ENCODE measurements around the gene KCNQ1.

Gene KCNQ1

DNA sequence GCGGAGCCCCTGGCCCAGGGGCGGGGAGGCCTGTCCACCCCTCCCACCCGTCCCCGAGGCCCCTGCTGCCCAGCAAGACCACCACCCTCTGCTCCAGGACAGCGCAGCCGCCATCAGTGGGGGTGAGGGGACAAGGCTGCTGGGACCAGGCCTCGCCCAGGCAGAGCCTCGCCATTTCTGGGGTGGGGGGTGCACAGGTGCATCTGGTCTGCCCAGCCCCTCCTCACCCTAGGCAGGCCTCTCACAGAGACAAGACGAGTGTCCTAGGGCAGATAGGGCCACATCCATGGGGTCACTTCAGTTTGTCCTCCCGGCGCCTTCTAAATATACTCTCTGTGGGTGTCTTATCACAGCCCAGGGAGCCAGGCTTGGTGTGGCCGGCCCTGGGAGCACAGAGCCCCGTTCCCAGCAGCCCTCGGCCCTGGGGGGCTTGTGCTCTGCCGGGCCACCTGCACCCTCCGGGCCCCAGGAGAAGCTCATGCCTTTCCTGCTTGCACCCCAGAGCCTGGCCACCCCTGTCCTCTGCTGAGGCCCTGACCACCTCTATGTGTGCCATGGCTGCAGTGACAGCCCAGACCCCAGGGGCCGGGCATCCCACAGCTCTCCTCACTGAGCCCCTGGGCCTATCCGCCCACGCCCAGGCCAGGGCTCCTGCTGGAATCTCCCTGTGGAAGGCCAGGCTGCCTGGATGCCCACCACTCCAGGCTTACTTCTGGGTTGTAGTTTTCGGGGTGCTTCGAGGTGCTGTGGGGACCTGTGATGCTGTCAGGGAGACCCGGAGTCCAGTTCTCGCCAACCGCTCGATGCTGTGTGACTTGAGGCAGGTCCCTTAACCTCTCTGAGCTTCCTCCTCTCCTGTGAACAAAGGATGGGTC lies 70.8 kb downstream of the KCNQ1 start:
- DNase-seq = no peak

- no peak for DNase-seq
Observed at GRCh38 chr11:2516276-2517015, 71.6 kb downstream of the KCNQ1 start.

- no peak for DNase-seq
Observed at GRCh38 chr11:2517016-2517385, 72.2 kb downstream of the KCNQ1 start.

- no peak for DNase-seq
Observed at GRCh38 chr11:2517386-2518064, 72.7 kb downstream of the KCNQ1 start.

GRCh38 chr11:2518111-2518982 lies 73.5 kb downstream of the KCNQ1 start:
- DNase-seq = no peak

DNA sequence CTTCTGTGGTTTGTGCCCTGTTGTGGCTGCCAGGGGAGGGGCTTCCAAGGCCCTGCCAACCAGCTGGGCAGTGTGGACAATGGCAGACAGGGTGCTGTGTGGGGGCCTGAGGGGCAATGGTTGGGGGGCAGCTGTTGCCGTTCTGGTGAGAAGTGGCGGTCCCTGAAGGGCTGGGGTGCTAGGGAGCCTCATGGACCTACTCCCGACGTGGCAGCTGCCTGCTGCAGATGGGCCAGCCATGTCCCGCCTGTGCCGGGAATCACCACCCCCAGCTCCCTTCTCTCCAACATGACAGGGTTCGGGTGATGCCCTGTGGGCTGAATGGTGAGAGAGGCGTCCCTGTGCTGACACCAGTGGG lies 74.2 kb downstream of the KCNQ1 start:
- no peak for DNase-seq

DNA sequence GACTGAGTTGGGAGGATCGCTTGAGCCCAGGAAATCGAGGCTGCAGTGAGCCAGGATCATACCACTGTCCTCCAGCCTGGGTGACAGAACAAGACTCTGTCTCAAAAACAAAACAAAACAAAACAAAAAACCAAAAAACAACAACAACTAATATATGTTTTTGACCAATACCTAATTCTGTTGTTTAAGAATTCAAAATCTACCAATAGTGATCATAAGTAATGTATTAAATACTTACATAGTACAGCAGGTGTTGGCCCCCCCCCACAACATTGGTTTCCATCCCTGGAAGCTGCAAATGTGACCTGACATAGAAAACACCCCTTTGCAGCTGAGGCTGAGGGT lies 74.7 kb downstream of the KCNQ1 start:
- DNase-seq = no peak

DNA sequence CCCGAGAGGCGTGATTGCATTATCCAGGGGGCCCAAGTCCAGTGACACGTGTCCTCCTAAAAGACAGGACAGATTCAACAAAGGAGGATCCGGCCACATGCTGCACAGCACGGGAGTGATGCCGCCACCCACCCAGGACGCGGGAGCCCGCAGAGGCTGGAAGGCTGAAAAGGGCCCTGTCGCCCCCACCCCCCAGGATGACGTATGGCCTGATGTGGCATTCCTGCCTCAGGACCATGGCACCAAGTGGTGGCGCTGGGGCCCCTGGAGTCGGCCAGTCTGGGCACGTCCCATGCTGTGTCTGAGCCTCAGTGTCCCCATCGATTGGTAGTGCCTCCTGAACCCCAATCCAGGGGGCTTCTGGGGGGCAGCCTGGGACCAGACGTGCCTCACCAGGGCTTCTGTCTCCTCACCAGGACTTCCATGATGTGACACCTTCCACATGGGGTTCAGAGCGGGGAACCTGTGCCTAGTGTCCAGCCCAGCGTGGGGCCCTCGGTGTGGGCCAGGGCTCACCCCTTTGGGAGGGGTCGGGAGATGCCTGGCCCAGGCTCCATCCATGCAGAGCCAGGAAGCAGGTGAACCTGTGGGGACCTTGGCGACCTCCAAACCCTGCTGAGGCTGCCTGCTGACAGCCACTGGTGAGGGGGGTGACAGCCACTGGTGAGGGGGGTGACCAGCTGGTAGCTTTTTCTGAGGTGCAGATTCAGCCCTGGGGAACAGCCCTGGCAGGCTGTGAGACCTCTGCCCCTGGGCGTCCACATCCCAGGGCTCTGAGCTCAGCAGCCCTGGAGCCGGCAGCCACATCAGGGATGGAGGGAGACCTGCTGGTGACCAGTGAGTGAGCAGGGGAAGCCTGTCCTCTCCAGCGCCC lies 75.3 kb downstream of the KCNQ1 start:
- no peak for DNase-seq

DNA sequence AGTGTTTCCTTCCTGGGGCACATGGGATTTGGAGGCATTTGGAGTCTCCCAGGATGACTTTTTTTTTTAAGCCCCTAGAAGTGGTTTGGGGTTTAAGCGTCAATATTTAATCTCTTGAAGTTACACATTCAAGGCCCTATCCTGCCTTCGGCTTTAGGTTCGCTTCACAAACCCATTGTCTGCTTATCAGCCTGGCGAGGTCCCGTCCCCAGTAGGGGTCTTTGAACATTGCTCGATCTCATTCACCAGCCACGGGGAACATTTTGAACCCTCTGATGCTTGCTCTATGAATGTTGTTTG lies 75.9 kb downstream of the KCNQ1 start:
- DNase-seq = no peak

- DNase-seq = no peak
Observed at GRCh38 chr11:2521081-2521732, 76.4 kb downstream of the KCNQ1 start.

DNA sequence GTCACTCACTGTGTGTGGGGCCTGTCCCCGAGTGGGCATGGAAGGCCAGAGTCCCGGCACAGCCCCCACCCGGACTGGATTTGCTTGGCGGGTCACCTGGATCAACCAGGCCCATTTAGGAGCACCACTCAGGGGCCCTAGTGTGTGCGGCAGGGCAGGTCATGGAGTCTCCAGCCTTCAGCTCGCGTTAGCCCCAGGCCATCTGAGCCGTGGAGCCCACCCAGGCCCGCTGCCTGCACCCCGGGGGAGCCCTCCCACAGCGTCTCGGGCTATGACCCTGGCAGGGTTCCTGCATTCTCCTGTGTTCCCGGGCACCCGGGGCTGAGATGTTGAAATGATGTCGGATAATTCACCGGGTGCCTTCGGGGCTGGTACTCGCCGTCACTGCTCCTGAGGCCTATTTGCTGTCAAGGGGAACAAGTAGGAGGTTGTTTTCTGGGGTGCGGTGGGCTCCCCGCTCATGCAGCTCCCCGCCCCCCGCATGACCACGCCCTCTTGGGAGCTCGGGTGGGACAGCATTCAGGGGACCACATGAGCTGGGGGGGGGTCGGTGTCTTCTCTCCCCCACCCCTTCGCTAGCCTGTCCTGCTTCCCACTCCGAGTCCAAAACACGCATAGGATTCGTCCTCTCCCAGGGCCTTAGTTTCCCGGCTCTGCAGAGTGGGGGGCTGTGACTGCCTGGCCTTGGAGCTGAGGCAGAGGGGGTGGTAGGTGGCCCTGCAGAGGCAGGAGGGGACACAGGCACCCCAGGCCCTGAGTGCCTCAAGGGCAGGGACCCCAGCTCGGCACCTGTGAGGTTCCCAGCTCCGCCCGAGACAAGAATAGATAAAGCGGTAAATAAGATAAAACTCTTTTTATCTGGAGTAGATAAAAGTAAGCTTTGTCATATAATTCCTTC lies 77.2 kb downstream of the KCNQ1 start:
- no peak for DNase-seq

DNA sequence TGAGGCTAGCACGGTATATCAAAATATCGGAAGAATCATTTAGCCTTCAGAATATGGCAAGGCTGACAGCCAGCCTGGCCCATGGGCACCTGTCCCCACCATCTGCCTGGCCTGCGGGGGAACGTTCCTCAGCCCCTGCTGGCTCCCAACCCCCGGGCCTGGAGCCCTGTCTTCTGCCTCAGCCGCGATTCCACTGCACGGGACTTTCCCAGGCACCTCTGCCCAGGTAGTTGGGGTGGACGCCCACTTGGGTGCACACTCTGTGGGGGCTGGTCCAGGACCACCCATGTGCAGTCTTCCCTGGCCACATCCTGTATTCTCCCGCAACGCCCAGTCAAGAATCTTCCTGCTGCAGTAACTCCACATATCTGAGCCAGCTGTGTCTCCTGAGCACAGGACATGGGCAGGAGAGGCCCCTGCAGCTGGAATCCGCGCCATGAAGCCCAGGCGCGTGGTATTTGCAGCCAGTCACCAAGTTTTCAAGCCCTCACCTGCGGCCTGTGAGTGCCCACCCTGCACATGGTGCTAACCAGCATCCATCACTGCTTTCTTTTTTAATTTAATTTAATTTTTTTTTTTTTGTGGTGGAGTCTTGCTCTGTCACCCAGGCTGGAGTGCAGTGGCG lies 77.9 kb downstream of the KCNQ1 start:
- no peak for DNase-seq

DNA sequence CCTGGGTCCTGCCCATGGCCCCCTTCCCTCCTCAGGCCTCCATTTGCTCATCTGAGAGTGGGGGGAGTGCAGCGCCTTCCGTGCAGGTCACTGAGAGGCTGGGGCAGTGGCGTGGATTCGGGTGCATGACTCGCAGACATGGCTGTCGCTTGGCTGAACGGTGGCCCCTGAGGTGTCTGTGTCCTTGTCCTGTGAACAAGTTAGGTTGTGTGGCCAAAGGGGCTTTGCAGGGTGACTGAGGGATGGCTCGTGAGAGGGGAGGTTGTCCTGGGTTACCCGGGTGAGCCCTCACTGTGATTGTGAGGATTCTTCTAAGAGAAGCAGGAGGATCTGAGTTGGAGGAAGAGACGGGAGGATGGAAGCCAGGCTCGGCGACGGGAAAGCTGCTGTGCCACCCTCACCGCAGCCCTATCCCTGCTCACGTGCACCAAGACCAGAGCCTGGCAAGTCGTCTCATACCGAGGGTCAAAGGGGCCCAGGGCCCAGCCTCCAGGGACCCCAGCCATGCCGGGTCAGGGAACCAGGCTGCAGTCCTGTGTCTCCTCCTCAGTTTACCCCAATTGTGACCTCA lies 79.1 kb downstream of the KCNQ1 start:
- no peak for DNase-seq

DNA sequence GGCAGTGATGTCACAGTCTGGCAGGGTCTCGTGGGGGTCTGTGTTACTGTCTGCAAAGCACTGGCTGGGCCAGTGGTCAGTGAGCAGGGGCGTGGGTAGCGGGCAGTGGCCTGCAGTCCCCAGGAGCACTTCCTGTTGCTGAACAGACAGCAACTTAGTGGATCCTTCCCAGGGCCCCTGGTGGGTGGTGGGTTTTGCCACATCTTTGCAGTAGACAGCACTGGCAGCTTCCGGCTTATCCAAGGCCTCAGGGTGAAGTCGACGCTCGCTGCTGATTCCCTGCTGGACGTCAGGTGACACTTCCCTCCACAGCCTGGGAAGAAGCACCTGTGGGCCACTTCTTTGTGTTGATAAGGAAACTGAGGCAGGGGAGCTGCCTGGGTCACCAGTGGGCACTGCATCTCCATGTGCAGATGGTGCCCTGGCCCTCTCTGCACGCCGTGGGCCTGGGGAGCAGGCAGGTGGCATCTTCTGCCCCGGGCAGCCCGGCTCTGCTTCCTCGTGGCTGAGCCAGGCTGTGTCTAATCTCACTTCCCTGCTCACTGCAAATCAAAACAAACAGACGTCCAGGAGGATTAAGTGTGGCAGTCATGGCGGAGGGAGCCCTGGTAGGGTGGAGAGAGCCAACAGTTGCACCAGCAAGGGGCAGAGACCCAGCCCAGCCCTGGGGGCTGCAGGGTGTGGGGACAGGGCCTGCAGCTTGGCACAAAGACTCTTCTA lies 79.8 kb downstream of the KCNQ1 start:
- no peak for DNase-seq

- peak; percentile 1 for DNase-seq
Observed at GRCh38 chr11:2525166-2525861, 80.5 kb downstream of the KCNQ1 start.

DNA sequence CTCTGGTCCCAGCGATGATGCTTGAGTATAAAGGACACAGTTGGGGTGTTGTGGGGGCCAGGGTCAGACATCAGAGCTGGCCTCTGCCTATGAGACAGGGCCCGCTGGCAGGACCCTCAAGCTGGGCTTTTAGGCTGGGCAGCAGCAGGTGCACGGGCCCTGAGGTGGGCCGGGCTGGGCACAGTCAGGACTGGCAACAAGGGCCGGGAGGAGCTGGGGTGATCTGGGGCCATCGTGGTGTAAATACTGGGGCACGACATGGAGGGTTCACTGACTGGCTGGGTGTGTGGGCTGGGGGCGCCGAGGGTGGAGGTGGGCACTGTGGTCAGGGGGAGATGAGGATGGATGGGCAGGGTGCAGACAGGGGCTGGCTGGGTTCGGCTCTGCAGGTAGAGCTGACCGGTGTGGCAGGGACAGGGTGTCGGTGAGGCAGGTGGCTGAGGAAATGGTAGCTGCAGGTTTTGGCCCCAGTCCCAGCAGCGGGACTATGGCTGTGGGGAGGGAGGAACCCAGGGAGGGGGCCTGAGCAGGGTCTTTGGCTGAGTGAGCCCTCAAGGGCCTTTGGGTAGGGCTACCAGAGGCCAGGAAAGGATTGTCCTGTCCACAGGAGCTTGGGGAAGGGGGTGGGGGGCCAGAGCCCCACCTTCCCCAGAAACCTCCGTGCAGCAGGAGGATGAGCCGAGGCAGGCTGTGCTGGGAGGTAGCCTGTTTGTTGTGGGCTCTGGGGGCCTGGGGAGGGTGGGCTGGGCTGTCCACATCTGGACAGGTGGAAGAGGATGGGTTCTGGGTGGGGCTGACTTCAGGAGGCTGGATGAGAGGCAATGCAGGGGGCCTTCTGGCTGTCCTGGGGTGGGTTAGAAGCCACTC lies 81.4 kb downstream of the KCNQ1 start:
- peak; percentile 1 for DNase-seq

DNA sequence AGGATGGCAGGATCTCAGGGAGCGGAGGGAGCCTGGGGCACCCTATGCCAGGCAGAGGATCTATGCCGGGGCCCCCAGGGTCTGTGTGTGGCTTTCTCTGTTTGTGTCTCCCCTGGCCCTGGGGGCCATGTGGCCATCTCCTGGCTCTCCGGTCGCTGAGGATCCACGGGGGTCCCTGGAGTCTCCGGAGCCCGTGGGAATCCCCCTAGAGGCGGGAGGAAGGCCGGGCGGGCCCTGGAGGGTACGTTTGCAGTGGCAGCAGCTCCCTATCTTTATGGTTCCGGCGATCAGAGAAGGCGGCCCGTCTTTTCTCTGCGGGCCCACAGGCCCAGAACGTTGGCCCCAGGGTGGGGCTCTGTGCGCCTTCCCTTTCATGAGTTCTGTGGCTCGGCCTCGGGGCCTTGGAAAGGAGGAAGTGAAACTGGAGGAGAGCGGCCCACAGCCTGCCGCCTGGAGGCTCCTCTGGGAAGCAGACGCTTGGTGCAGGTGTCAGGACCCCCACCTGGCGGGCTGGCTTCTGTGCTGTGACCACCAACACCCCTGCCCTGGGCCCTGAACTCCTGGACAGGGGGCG lies 82.1 kb downstream of the KCNQ1 start:
- no peak for DNase-seq
